CD14-positive monocyte (primary cell): ENCODE results near the gene OR10H4. TPM values are rescaled to one million over a fixed set of nuclear protein-coding genes. Genes with fewer than 3 reads are reported as not detected.
A peak's percentile ranks its signal among the peaks of the same experiment; 100 is the strongest.

ENCODE experiments used
- DNase-seq, 3 donors: peaks; one replicate each; pipeline ENCODE4 v3.0.0-alpha.2; 2011 to 2022
- H2AFZ ChIP-seq: 2 replicates; pipeline ENCODE4 v1.6.0; 2012; ENCODE audit warnings: mild to moderate bottlenecking, low read depth, low read length, inconsistent platforms; ENCODE audit not compliant: insufficient read depth, poor library complexity, severe bottlenecking
- H3K27ac ChIP-seq, 2 donors: 1 replicate in 1 of 2; 2 replicates in 1 of 2; pipeline ENCODE4 v1.5.1; 2012 to 2013; ENCODE audit warnings: low read length in 2 of 2, control low read depth in 1 of 2, inconsistent platforms in 1 of 2, low read depth in 1 of 2, mild to moderate bottlenecking in 1 of 2
- H3K27me3 ChIP-seq, 2 donors: one replicate each; pipeline versions ENCODE4 v1.6.0 to v1.6.1; 2011 to 2013; ENCODE audit warnings: low read length in 2 of 2; ENCODE audit not compliant: control insufficient read depth in 2 of 2, insufficient read depth in 2 of 2
- H3K36me3 ChIP-seq, 2 donors: replicated peaks in 1 of 2; 1 replicate in 1 of 2; 2 replicates in 1 of 2; pipeline versions ENCODE4 v1.5.1 to v1.6.1; 2012 to 2013; ENCODE audit warnings: low read length in 2 of 2, control low read depth in 1 of 2, inconsistent platforms in 1 of 2, mild to moderate bottlenecking in 1 of 2; ENCODE audit not compliant: insufficient read depth in 2 of 2, control insufficient read depth in 1 of 2
- H3K4me1 ChIP-seq, 2 donors: 1 replicate in 1 of 2; 2 replicates in 1 of 2; pipeline versions ENCODE4 v1.5.1 to v1.6.1; 2012 to 2013; ENCODE audit warnings: low read length in 2 of 2, control low read depth in 1 of 2, inconsistent platforms in 1 of 2, mild to moderate bottlenecking in 1 of 2, moderate library complexity in 1 of 2; ENCODE audit not compliant: insufficient read depth in 2 of 2, control insufficient read depth in 1 of 2
- H3K4me2 ChIP-seq: replicated peaks from 2 replicates; pipeline ENCODE3; 2012; ENCODE audit warnings: low read length, moderate library complexity, mild to moderate bottlenecking; ENCODE audit not compliant: poor library complexity, severe bottlenecking; ENCODE audit errors: extremely low read depth
- H3K4me3 ChIP-seq, 3 experiments: fragments of 200-600 bp in 1 of 3; sonication (generic) in 1 of 3; replicated peaks in 1 of 3; 1 replicate in 2 of 3; 2 replicates in 1 of 3; pipeline ENCODE4 v1.5.1; 2011 to 2013; ENCODE audit warnings: low read length in 3 of 3, mild to moderate bottlenecking in 3 of 3, control low read depth in 2 of 3, low read depth in 2 of 3, inconsistent platforms in 1 of 3, moderate library complexity in 1 of 3
- H3K79me2 ChIP-seq: 2 replicates; pipeline ENCODE4 v1.6.0; 2012; ENCODE audit warnings: mild to moderate bottlenecking, control low read depth, inconsistent platforms, low read length, moderate library complexity; ENCODE audit not compliant: insufficient read depth
- H3K9ac ChIP-seq: 2 replicates; pipeline ENCODE4 v1.6.0; 2017; ENCODE audit warnings: low read length, mild to moderate bottlenecking; ENCODE audit not compliant: insufficient read depth, poor library complexity, severe bottlenecking
- H3K9me3 ChIP-seq, 2 donors: replicated peaks in 1 of 2; 1 replicate in 1 of 2; 2 replicates in 1 of 2; pipeline versions ENCODE4 v1.5.1 to v1.6.1; 2012 to 2013; ENCODE audit warnings: low read length in 2 of 2, control low read depth in 1 of 2; ENCODE audit not compliant: control insufficient read depth in 1 of 2, insufficient read depth in 1 of 2
- H4K20me1 ChIP-seq: 2 replicates; pipeline ENCODE4 v1.6.0; 2012; ENCODE audit warnings: mild to moderate bottlenecking, low read length, control low read depth, moderate library complexity; ENCODE audit not compliant: insufficient read depth
- H3K27ac Mint-ChIP-seq, 7 donors: one replicate each; pipeline ENCODE4 v1.8.0; 2020; ENCODE audit warnings: mild to moderate bottlenecking in 7 of 7, mixed read lengths in 7 of 7, moderate library complexity in 6 of 7, inconsistent platforms in 2 of 7
- H3K27me3 Mint-ChIP-seq, 3 donors: one replicate each; pipeline ENCODE4 v1.8.0; 2021 to 2022; ENCODE audit warnings: low read depth in 3 of 3, mild to moderate bottlenecking in 3 of 3, mixed read lengths in 3 of 3, moderate library complexity in 3 of 3, inconsistent platforms in 1 of 3
- H3K36me3 Mint-ChIP-seq, 2 donors: one replicate each; pipeline ENCODE4 v1.8.0; 2020; ENCODE audit warnings: mixed read lengths in 2 of 2, inconsistent platforms in 1 of 2, mild to moderate bottlenecking in 1 of 2
- H3K4me1 Mint-ChIP-seq: one replicate; pipeline ENCODE4 v1.8.0; 2020; ENCODE audit warnings: mild to moderate bottlenecking, mixed read lengths
- H3K4me3 Mint-ChIP-seq, 2 donors: one replicate each; pipeline ENCODE4 v1.8.0; 2020; ENCODE audit warnings: mild to moderate bottlenecking in 2 of 2, mixed read lengths in 2 of 2, moderate library complexity in 1 of 2
- H3K9me3 Mint-ChIP-seq, 7 donors: one replicate each; pipeline ENCODE4 v1.8.0; 2020 to 2022; ENCODE audit warnings: mixed read lengths in 7 of 7, mild to moderate bottlenecking in 6 of 7, moderate library complexity in 6 of 7, inconsistent platforms in 2 of 7
- CTCF ChIP-seq: fragments of 200-600 bp; IDR thresholded peaks from one replicate; pipeline ENCODE4 v1.8.0; 2022; ENCODE audit warnings: antibody characterized with exemption, mild to moderate bottlenecking
- WGBS: methylation state at CpG from one replicate; pipeline ENCODE4 v1.1.5; 2013; ENCODE audit warnings: missing lambda C conversion rate; ENCODE audit not compliant: insufficient coverage; 5-methylcytosine and 5-hydroxymethylcytosine counted together
- intact Hi-C, 2 donors: fragments of 100-400 bp; cut with micrococcal nuclease; formaldehyde crosslinking; loops; one replicate each; pipeline versions ENCODE4 v1.15.0 to v1.15.1; 2023
- polyA plus RNA-seq, 3 donors: library from polyadenylated mRNA; depleted of rRNA in 1 of 3; unstranded in 2 of 3; stranded (reverse) in 1 of 3; fragments of 300-500 nt in 2 of 3; fragments of >200 nt in 1 of 3; fragmentation: Illumina TruSeq in 2 of 3; gene quantifications; 1 replicate in 2 of 3; 2 replicates in 1 of 3; pipeline ENCODE4 v1.2.3, GENCODE V29; 2012 to 2021

Gene OR10H4
- polyA plus RNA-seq, 3 donors: not detected

DNA sequence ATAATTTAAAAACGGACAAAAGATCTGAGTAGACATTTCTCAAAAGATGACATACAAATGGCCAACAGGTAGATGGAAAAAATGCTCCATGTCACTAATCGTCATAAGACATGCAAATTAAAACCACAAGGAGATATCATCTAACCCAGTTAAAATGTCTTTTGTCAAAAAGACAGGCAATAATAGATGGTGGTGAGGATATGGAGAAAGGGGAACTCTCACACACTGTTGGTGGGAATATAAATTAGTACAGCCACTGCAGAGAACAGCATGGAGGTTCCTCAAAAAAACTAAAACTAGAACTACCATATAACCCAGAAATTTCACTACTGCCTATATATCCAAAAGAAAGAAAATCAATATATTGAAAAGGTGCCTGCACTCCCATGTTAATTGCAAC, 37.9 kb downstream of the OR10H4 start:
- Histone ChIP-seq H3K27ac (no peak overlapping the region), H3K79me2 (no peaks in the 10 kb centered on the region), H3K9ac (no peak overlapping the region), H3K9me3 (peaks cover 10 to 12% of the 10 kb centered on the region in 2 donors), H3K4me3 (no peak overlapping the region), H2AFZ (no peak overlapping the region), H3K4me2 (no peak overlapping the region), H3K4me1 (peaks cover 34 to 42% of the 10 kb centered on the region in 2 donors), H3K36me3 (no peaks in the 10 kb centered on the region), H4K20me1 (no peaks in the 10 kb centered on the region), H3K27me3 (no peaks in the 10 kb centered on the region)
- H3K9me3 Mint-ChIP-seq: peaks cover 14 to 25% (median 17%) of the 10 kb centered on the region in 7 donors
- no peak for TF ChIP-seq CTCF
- peak overlapping the region in 1 of 2 donors; percentile 28 for H3K4me3 Mint-ChIP-seq
- H3K4me1 Mint-ChIP-seq: peaks cover 44% of the 10 kb centered on the region
- peak overlapping the region in 2 of 7 donors; percentile 9 to 30 for H3K27ac Mint-ChIP-seq
- peaks cover 2 to 7% (median 2%) of the 10 kb centered on the region in 3 donors for H3K27me3 Mint-ChIP-seq
- peaks cover 0 to 5% of the 10 kb centered on the region in 2 donors for H3K36me3 Mint-ChIP-seq
- no CpG with 5 or more reads among the region's 2 CpGs for WGBS
- intact Hi-C loops: no loop called here
- DNase-seq: peak in 2 of 3 donors; percentile 17 to 23

GRCh38 chr19:15989889-15990288, 41.1 kb downstream of the OR10H4 start:
- WGBS: 52% methylated on average over 2 of the region's 3 CpGs
- Mint-ChIP-seq H3K27ac (peak overlapping the region in 2 of 7 donors; percentile 37 to 48), H3K27me3 (peaks cover 0 to 6% (median 2%) of the 10 kb centered on the region in 3 donors), H3K4me1 (peaks cover 44% of the 10 kb centered on the region), H3K4me3 (no peak overlapping the region), H3K36me3 (peaks cover 0 to 3% of the 10 kb centered on the region in 2 donors), H3K9me3 (peaks cover 13 to 17% (median 14%) of the 10 kb centered on the region in 7 donors)
- H3K4me3 ChIP-seq: no peak overlapping the region
- H3K36me3 ChIP-seq: no peaks in the 10 kb centered on the region
- no peaks in the 10 kb centered on the region for H4K20me1 ChIP-seq
- DNase-seq: no peak
- H3K9me3 ChIP-seq: peaks cover 5 to 6% of the 10 kb centered on the region in 2 donors
- TF ChIP-seq CTCF: no peak
- H3K4me1 ChIP-seq: peaks cover 34 to 42% of the 10 kb centered on the region in 2 donors
- intact Hi-C loops: no loop called here
- no peak overlapping the region for H3K27ac ChIP-seq
- H2AFZ ChIP-seq: no peak overlapping the region
- H3K79me2 ChIP-seq: no peaks in the 10 kb centered on the region
- no peaks in the 10 kb centered on the region for H3K27me3 ChIP-seq
- H3K4me2 ChIP-seq: no peak overlapping the region
- H3K9ac ChIP-seq: no peak overlapping the region
